ENCODE measurements around the gene MAEA. TPM values are rescaled to one million over a fixed set of nuclear protein-coding genes. Genes with fewer than 3 reads are reported as not detected.

The MAEA gene
- total RNA-seq, 4 donors from 2014 or later, result 66.2 to 140 (median 83.2) TPM

DNA sequence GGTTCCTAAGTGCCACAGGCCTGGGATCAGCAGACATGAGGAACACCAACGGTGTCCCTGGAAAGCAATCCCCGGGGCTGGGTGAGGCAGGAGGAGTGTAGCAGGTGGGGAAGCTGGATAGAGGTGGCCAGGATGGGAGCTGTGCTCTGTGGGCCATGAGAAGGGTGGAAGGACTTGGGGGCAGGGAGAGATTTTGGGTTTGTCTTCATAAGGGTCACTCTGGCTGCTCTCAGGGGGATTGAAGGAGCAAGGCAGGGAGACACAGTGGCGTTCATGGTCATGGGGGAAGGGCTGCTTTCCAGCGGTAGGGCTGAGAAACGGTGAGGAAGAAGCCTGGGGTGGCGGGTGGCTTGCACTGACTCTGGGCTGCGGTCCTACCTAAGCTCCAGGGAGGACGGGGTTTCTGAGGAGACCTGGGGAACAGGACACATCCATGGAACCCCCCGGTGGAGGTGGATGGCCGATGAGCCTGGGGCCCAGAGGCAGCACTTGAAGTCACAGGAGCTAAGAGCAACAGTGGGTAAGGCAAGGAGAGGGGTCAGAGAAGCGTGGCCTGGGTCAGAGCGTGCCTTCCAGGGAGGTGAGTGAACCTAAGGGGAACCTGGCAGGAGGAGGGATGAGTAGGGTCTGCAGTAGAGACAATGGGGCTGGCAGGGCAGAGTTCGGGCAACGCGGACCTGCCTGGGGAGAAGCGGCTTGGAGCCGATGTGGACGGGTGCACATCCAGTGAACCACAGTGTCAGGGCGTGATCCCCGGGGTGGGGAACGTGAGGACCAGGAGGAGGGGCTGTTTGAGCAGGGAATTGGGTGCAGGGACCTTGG, 28.4 kb upstream of the MAEA start:
- TF ChIP-seq, protein P1, sequence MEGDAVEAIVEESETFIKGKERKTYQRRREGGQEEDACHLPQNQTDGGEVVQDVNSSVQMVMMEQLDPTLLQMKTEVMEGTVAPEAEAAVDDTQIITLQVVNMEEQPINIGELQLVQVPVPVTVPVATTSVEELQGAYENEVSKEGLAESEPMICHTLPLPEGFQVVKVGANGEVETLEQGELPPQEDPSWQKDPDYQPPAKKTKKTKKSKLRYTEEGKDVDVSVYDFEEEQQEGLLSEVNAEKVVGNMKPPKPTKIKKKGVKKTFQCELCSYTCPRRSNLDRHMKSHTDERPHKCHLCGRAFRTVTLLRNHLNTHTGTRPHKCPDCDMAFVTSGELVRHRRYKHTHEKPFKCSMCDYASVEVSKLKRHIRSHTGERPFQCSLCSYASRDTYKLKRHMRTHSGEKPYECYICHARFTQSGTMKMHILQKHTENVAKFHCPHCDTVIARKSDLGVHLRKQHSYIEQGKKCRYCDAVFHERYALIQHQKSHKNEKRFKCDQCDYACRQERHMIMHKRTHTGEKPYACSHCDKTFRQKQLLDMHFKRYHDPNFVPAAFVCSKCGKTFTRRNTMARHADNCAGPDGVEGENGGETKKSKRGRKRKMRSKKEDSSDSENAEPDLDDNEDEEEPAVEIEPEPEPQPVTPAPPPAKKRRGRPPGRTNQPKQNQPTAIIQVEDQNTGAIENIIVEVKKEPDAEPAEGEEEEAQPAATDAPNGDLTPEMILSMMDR (IDR thresholded peaks at IDR 0.05), result no peak
- TF ChIP-seq POLR2A (IDR thresholded peaks at IDR 0.05), result no peak
- no peak for TF ChIP-seq EP300 (IDR thresholded peaks at IDR 0.05)
- Histone ChIP-seq H3K4me1 (no peaks in the 10 kb centered on the region), H3K9me3 (peaks cover 0 to 11% (median 0%) of the 10 kb centered on the region in 4 donors), H3K36me3 (peaks cover 0 to 20% (median 0%) of the 10 kb centered on the region in 3 donors), H3K27ac (no peak overlapping the region), H3K27me3 (no peaks in the 10 kb centered on the region), H3K4me3 (no peak overlapping the region)
- DNase-seq (ENCODE audit: low spot score in 2 of 2), result no peak
- WGBS, 2 donors, result 92% methylated on average over 21 of the region's 21 CpGs

DNA sequence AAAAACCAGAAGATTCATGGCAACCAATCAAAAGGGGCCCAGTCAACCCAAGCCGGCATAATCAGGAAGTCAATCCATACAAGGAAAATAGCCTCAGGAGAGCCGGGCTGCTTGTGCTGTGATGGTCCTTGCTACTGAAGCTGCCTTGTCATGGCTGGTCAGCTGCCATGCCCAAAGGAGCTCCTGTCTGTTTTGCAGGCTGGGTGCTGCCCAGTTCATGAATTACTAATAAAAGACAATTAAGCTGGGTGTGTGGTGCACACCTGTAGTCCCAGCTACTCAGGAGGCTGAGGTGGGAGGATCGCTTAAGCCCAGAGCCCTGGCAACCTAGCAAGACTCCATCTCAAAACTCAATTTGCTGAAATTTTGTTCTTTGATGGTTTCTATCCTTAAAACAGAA, 24.7 kb upstream of the MAEA start:
- DNase-seq (ENCODE audit: low spot score in 2 of 2), result no peak
- Histone ChIP-seq H3K36me3 (peaks cover 0 to 21% (median 0%) of the 10 kb centered on the region in 3 donors), H3K9me3 (peaks cover 0 to 17% (median 0%) of the 10 kb centered on the region in 4 donors), H3K4me3 (no peak overlapping the region), H3K4me1 (no peaks in the 10 kb centered on the region), H3K27me3 (no peaks in the 10 kb centered on the region), H3K27ac (no peak overlapping the region)
- WGBS, 2 donors, result 94% methylated on average over 3 of the region's 3 CpGs
- TF ChIP-seq EP300 (IDR thresholded peaks at IDR 0.05) (no peak), POLR2A (IDR thresholded peaks at IDR 0.05) (no peak)
- TF ChIP-seq, protein P1 (IDR thresholded peaks at IDR 0.05), result no peak

- TF ChIP-seq EP300 (IDR thresholded peaks at IDR 0.05) (no peak), POLR2A (IDR thresholded peaks at IDR 0.05) (no peak)
- TF ChIP-seq, protein P1 (IDR thresholded peaks at IDR 0.05), result no peak
- H3K27me3 ChIP-seq, result no peaks in the 10 kb centered on the region
- no peaks in the 10 kb centered on the region for H3K4me1 ChIP-seq
- 92 to 94% methylated on average over 10 to 11 of the region's 11 CpGs for WGBS, 2 donors
- DNase-seq (ENCODE audit: low spot score in 2 of 2), result no peak
- no peak overlapping the region for H3K4me3 ChIP-seq
- H3K36me3 ChIP-seq, result peaks cover 0 to 21% (median 0%) of the 10 kb centered on the region in 3 donors
- H3K9me3 ChIP-seq, result peaks cover 0 to 20% (median 0%) of the 10 kb centered on the region in 4 donors
- H3K27ac ChIP-seq, result no peak overlapping the region
These were observed 24.3 kb upstream of the MAEA start for GRCh38 chr4:1265351-1265750.

GRCh38 chr4:1266881-1267763, 22.6 kb upstream of the MAEA start:
- Histone ChIP-seq H3K4me1 (no peaks in the 10 kb centered on the region), H3K27ac (peak overlapping the region in 1 of 4 donors; percentile 40), H3K4me3 (no peak overlapping the region), H3K27me3 (no peaks in the 10 kb centered on the region), H3K36me3 (peaks cover 0 to 21% (median 0%) of the 10 kb centered on the region in 3 donors), H3K9me3 (peaks cover 0 to 20% (median 0%) of the 10 kb centered on the region in 4 donors)
- 91 to 93% methylated on average over 9 of the region's 9 CpGs for WGBS, 2 donors
- DNase-seq (ENCODE audit: low spot score in 2 of 2), result no peak
- no peak for TF ChIP-seq POLR2A (IDR thresholded peaks at IDR 0.05)

- H3K27me3 ChIP-seq, result no peaks in the 10 kb centered on the region
- peaks cover 0 to 20% (median 0%) of the 10 kb centered on the region in 4 donors for H3K9me3 ChIP-seq
- TF ChIP-seq, protein P1 (IDR thresholded peaks at IDR 0.05), result no peak
- TF ChIP-seq POLR2A (IDR thresholded peaks at IDR 0.05) (no peak), EP300 (IDR thresholded peaks at IDR 0.05) (no peak)
- no peak for DNase-seq (ENCODE audit: low spot score in 2 of 2)
- H3K36me3 ChIP-seq, result peaks cover 0 to 21% (median 0%) of the 10 kb centered on the region in 3 donors
- H3K27ac ChIP-seq, result no peak overlapping the region
- H3K4me1 ChIP-seq, result no peaks in the 10 kb centered on the region
- no peak overlapping the region for H3K4me3 ChIP-seq
These were observed 20.5 kb upstream of the MAEA start for GRCh38 chr4:1269209-1269608.

All from tibial nerve (tissue), 4 donors.